HFFc6 (cell line): ENCODE data around the gene LECT2. TPM values are rescaled to one million over a fixed set of nuclear protein-coding genes. Genes with fewer than 3 reads are reported as not detected.
A peak's percentile ranks its signal among the peaks of the same experiment; 100 is the strongest.

Experiments
- DNase-seq: peaks from one replicate; pipeline ENCODE4 v3.0.0-alpha.2; 2018
- H3K27ac Mint-ChIP-seq: 2 replicates; pipeline ENCODE4 v1.8.0; 2020; ENCODE audit warnings: mild to moderate bottlenecking, mixed read lengths
- H3K27me3 Mint-ChIP-seq: 2 replicates; pipeline ENCODE4 v1.8.0; 2021; ENCODE audit warnings: mild to moderate bottlenecking, moderate library complexity, mixed read lengths; ENCODE audit not compliant: insufficient read depth
- H3K36me3 Mint-ChIP-seq: 2 replicates; pipeline ENCODE4 v1.8.0; 2021; ENCODE audit warnings: low read depth, mixed read lengths
- H3K4me1 Mint-ChIP-seq: 2 replicates; pipeline ENCODE4 v1.8.0; 2020; ENCODE audit warnings: low read depth, mixed read lengths
- H3K4me3 Mint-ChIP-seq: 2 replicates; pipeline ENCODE4 v1.8.0; 2020; ENCODE audit warnings: mild to moderate bottlenecking, moderate library complexity, mixed read lengths
- H3K9me3 Mint-ChIP-seq: 2 replicates; pipeline ENCODE4 v1.8.0; 2020; ENCODE audit warnings: mild to moderate bottlenecking, mixed read lengths
- CTCF ChIP-seq: fragments of 200-600 bp; sonication (generic); IDR thresholded peaks from 2 replicates; pipeline ENCODE4 v1.5.0; 2021; ENCODE audit warnings: antibody characterized with exemption, mild to moderate bottlenecking
- total RNA-seq, 6 experiments: library from RNA; stranded (reverse); fragmentation: NEBNext Ultra II Directional; extraction: Animal tissue kit (Norgen Biotek cat#: 25700); gene quantifications; 2 replicates in 1 of 6; 3 replicates in 5 of 6; pipeline ENCODE4 v1.2.3, GENCODE V29; 2021

LECT2 gene
- total RNA-seq, 6 experiments from 2014 or later: not detected

GRCh38 chr5:135979510-135979909 is 24.7 kb upstream of the LECT2 start:
- Mint-ChIP-seq H3K27me3 (peaks cover 4% of the 10 kb centered on the region), H3K36me3 (no peaks in the 10 kb centered on the region), H3K9me3 (no peaks in the 10 kb centered on the region), H3K4me3 (no peak overlapping the region), H3K27ac (peak overlapping the region; percentile 28; the same call in 1 of the 2 replicates), H3K4me1 (peaks cover 19% of the 10 kb centered on the region)
- DNase-seq: peak; percentile 43
- TF ChIP-seq CTCF: no peak

- no peaks in the 10 kb centered on the region for H3K36me3 Mint-ChIP-seq
- H3K9me3 Mint-ChIP-seq: no peaks in the 10 kb centered on the region
- 0 out of 2 replicates have a peak overlapping the region, but pooled peaks have one; percentile 28 for H3K27ac Mint-ChIP-seq
- peaks cover 4% of the 10 kb centered on the region for H3K27me3 Mint-ChIP-seq
- no peak for TF ChIP-seq CTCF
- peaks cover 23% of the 10 kb centered on the region for H3K4me1 Mint-ChIP-seq
- no peak overlapping the region for H3K4me3 Mint-ChIP-seq
- DNase-seq: no peak
Observed at GRCh38 chr5:135978993-135979392, 24.2 kb upstream of the LECT2 start.

DNA sequence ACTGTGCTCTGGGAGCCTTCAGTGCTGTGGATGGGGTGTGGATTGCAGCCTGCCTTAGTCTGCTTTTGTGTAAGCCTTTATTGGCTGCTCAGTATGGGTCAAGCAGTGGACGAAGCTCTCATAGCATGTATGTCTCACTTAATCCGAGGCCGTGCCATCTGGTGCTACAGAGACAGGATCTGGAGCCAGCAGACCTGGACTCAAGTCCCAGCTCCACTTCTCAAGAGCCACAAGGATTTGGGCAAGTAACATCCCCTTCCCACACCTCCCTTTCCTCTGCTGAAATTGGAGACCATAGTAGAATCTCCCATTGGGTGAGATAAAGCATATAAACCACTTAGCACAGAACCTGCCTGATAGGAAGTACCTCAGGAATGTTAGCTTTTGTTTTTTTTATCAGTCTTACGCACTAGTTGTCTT is 23.4 kb upstream of the LECT2 start:
- H3K27me3 Mint-ChIP-seq: peaks cover 4% of the 10 kb centered on the region

DNA sequence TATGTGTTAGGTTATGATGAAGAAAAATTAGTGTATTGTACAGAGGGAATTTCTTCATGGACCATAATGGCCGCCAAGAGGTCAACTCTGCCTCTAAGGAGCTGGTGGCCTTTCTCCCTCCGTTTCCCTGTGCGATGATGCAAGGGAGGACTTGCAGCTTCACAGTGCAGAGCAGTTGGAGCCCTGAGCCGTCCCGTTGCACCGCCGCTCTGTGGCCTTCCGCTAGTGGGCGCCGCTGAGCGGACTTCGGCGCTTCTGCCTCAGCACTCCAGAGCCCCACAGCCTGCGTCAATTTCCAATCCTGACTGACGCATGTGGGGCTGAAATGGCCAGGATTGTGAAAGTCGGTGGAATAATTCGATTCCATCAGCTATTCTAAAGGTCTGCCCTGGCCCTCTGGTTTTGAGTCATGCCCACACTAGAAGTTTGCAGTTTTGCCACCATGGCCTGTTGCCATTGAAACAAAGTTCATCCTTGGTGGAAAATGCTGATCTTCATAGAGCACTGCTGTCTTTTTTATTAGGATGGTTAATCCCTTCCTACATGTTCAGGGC is 22.7 kb upstream of the LECT2 start:
- H3K4me3 Mint-ChIP-seq: no peak overlapping the region
- peaks cover 34% of the 10 kb centered on the region for H3K4me1 Mint-ChIP-seq
- no peaks in the 10 kb centered on the region for H3K36me3 Mint-ChIP-seq
- DNase-seq: no peak
- peaks cover 4% of the 10 kb centered on the region for H3K27me3 Mint-ChIP-seq
- no peak overlapping the region for H3K27ac Mint-ChIP-seq
- H3K9me3 Mint-ChIP-seq: no peaks in the 10 kb centered on the region
- TF ChIP-seq CTCF: peak; percentile 54

More for the DNA sequence above, 23.4 kb upstream of the LECT2 start:
- no peak for DNase-seq
- H3K27ac Mint-ChIP-seq: no peak overlapping the region
- TF ChIP-seq CTCF: no peak
- H3K9me3 Mint-ChIP-seq: no peaks in the 10 kb centered on the region
- no peak overlapping the region for H3K4me3 Mint-ChIP-seq
- no peaks in the 10 kb centered on the region for H3K36me3 Mint-ChIP-seq
- peaks cover 31% of the 10 kb centered on the region for H3K4me1 Mint-ChIP-seq

DNA sequence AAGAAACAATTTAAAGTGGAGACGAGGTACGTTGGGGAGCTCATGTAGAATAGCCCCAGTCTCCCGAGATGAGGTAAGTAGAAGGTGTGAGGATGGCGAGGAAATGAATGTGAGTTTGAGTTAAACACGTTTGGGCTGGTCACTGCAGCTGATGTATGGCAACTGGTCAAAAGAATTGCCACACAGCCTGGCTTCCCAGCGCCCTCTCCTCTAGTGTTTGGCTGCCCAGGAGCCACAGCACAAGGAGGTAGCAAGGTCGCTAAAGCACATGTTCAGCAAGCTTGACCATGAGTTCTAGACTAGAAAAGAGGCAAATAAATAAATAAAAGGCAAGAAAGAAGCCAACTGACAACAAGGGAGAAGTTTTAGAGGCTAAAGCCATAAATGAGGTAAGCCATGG is 21.4 kb upstream of the LECT2 start:
- H3K9me3 Mint-ChIP-seq: no peaks in the 10 kb centered on the region
- no peaks in the 10 kb centered on the region for H3K36me3 Mint-ChIP-seq
- no peak overlapping the region for H3K4me3 Mint-ChIP-seq
- H3K4me1 Mint-ChIP-seq: peaks cover 34% of the 10 kb centered on the region
- peaks cover 4% of the 10 kb centered on the region for H3K27me3 Mint-ChIP-seq
- H3K27ac Mint-ChIP-seq: no peak overlapping the region
- no peak for DNase-seq
- no peak for TF ChIP-seq CTCF

DNA sequence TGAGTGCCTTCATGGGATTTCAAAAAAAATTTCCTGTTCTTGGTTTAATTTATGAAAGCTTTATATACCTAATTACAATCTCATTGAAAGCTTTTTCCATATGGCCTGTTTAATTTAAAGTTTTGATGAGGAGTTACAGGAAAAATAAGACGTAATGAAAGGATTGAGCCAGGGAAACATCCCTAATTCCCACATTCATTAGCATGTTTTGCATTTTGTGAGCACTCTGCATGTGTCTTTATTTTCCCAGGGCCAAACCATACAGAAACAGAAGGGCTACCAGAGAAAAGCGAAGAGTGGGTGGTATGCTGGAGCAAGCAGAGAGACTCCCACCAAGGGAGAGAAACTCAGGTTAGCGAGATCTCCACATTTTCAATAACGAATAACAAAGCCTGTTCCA is 20.3 kb upstream of the LECT2 start:
- Mint-ChIP-seq H3K4me3 (no peak overlapping the region), H3K36me3 (no peaks in the 10 kb centered on the region), H3K9me3 (no peaks in the 10 kb centered on the region), H3K27me3 (peaks cover 4% of the 10 kb centered on the region), H3K27ac (no peak overlapping the region), H3K4me1 (peaks cover 26% of the 10 kb centered on the region)
- TF ChIP-seq CTCF: no peak
- no peak for DNase-seq
